K562 treated with DMSO at 1 percent for 12 hours (cell line): ENCODE data around the gene ANXA11. TPM values are rescaled to one million over a fixed set of nuclear protein-coding genes. Genes with fewer than 3 reads are reported as not detected.

Source experiments
- total RNA-seq: library from RNA; unstranded; fragments of 300-600 nt; gene quantifications from 2 replicates; pipeline ENCODE4 v1.2.3, GENCODE V29; 2022; ENCODE audit not compliant: insufficient read depth

Gene ANXA11
- total RNA-seq = 123 and 189 TPM in 2 replicates

DNA sequence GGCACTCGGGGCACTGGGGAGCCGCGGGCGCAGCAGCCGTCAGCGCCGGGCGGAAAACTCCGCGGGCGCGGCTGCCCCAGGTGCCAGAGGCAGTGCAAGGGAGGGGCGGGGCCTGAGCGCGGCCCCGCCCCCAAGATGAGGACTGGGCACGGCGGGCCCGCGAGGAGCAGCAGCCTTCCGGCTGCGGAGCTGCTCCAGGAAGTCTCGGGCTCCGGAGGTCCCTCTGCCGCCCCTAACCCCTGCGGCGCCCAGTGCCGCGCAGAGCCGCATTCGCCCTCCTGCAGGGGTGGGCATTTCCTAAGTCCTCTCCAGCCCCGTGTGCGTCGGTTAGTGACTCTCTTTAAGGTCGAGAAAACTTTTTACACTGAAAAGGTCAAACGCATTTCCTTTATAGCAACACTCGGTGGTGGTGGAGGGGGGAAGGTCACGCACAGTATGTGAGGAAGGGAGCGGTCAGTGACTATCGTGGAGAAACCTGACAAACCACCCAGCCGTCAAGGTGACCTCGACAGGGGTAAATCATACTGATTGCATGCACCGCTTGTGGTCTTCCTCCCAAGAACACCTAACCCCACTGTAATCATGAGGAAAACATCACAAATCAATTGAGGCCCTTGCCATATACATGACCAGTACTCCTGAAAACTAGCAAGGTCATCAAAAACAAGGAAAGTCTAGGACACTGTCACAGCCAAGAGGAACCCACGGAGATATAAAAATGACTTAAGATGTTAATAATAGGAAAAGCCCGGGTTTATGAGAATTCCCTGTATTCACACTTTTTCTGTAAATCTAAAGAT, at the start of gene ANXA11:
Gene ANXA11 (minus strand): TSS at position 61 of the 800 bp plus-strand sequence. CDS start 32,676 bp downstream, outside the sequence.

DNA sequence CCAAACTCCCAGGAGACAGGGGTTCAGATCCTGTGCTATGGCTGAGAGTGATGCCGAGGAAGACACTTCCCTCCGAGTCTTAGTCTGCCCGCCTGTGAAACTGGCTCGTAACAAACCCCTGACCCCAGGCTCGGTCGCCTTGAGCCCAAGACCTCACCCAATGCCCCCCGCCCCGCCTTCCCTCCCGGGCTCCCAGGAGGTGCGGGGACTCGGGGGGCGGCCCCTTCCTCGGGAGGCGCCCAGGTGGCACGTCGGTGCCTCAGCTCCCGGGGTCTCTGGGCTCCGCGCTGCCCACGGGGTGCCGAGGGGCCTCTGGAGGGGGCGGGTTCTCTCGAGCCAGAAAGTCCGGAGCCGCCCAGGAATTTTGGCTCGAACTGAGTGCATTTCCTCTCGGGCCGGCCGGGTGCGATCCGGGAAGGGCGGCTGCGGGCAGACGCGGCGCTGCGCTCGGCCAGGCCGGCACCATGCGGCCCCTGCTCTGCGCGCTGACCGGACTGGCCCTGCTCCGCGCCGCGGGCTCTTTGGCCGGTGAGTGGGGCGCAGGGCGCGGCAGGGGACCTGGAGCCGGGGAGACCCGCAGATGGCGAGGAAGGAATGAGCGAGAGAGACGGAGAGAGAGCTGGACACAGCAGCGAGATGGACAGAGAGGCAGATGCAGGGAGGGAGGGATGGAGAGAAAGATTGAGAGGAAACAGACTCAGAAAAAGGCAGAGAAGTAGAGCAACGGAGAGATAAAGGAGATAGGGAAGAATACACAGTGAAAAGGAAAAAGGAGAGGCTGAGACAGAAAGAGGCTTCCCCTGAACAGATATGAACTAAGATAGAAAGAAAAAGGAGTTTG, 72.8 kb downstream of the ANXA11 start, which contains the start of gene PLAC9:
Gene PLAC9 (plus strand): TSS at position 432 of the 841 bp plus-strand sequence. CDS start 33 bp downstream, at position 465.

Other genes starting within 250 kb of the ANXA11 start
- gene TMEM254, start 126.9 kb downstream of the ANXA11 start, total RNA-seq = 2.0 and 3.7 TPM in 2 replicates
- gene PLAC9, start 72.8 kb downstream of the ANXA11 start, total RNA-seq = not detected in 2 replicates
- gene MAT1A, start 84.1 kb upstream of the ANXA11 start, total RNA-seq = 1.9 and 2.5 TPM in 2 replicates
- gene DYDC1, start 151.2 kb upstream of the ANXA11 start, total RNA-seq = not detected in 2 replicates
- 3.2 and 3.4 TPM in 2 replicates for gene DYDC2, start 151.2 kb upstream of the ANXA11 start, total RNA-seq
- 0.63 and 3.3 TPM in 2 replicates for gene PRXL2A, start 203.0 kb upstream of the ANXA11 start, total RNA-seq
- 26.3 and 65.1 TPM in 2 replicates for gene TSPAN14, start 248.8 kb upstream of the ANXA11 start, total RNA-seq